NCI-H526 (cell line): ENCODE data around the gene PCMT1.
A peak's percentile ranks its signal among the peaks of the same experiment; 100 is the strongest.

Experiments
- DNase-seq, 2 experiments: peaks; one replicate each; lab custom pipeline; 2025; lab: John Stamatoyannopoulos, UW

PCMT1 gene

GRCh38 chr6:149855040-149855654 is 105.6 kb downstream of the PCMT1 start:
- no peak for DNase-seq

GRCh38 chr6:149855741-149856140 is 106.2 kb downstream of the PCMT1 start:
- DNase-seq = no peak

GRCh38 chr6:149856256-149856994 is 106.9 kb downstream of the PCMT1 start:
- no peak for DNase-seq

GRCh38 chr6:149857541-149857940 is 108.0 kb downstream of the PCMT1 start:
- DNase-seq = no peak

- DNase-seq = peak in 1 of 2 experiments; percentile 6
Observed at GRCh38 chr6:149859368-149859767, 109.8 kb downstream of the PCMT1 start.

GRCh38 chr6:149859938-149860337 is 110.4 kb downstream of the PCMT1 start:
- DNase-seq = no peak

- DNase-seq = no peak
Observed at GRCh38 chr6:149860513-149860833, 110.9 kb downstream of the PCMT1 start.
